HepG2 (cell line): ENCODE measurements around the gene ASCL2. TPM values are rescaled to one million over a fixed set of nuclear protein-coding genes. Genes with fewer than 3 reads are reported as not detected.
A peak's percentile ranks its signal among the peaks of the same experiment; 100 is the strongest.

Experiments
- ARID2 ChIP-seq: sonication (generic); formaldehyde crosslinking; IDR thresholded peaks from 2 replicates; pipeline ENCODE4 v1.8.1; 2022; ENCODE audit warnings: mild to moderate bottlenecking, missing genetic modification reagents, borderline replicate concordance
- CHD4 ChIP-seq: fragments of 200-600 bp; sonication (generic); IDR thresholded peaks from 2 replicates; pipeline ENCODE4 v1.7.0; 2017; ENCODE audit warnings: mild to moderate bottlenecking, low read length, borderline replicate concordance
- HCFC1 ChIP-seq: fragments of 150-350 bp; IDR thresholded peaks from 2 replicates; pipeline ENCODE4 v1.6.1; 2014; ENCODE audit warnings: low read depth, low read length
- HMG20B ChIP-seq: conservative IDR thresholded peaks from 2 replicates; pipeline ENCODE4 v1.6.1; 2016; ENCODE audit warnings: missing genetic modification reagents, missing compliant biosample characterization
- KDM3A ChIP-seq: IDR thresholded peaks from 2 replicates; pipeline ENCODE4 v1.6.1; 2018; ENCODE audit warnings: low read depth, missing compliant biosample characterization
- KMT2B ChIP-seq: IDR thresholded peaks from 2 replicates; pipeline ENCODE4 v1.6.1; 2016; ENCODE audit warnings: missing genetic modification reagents, missing compliant biosample characterization
- LRRFIP1 ChIP-seq: sonication (generic); formaldehyde crosslinking; conservative IDR thresholded peaks from 2 replicates; pipeline ENCODE4 v1.4.0; 2020; ENCODE audit warnings: missing genetic modification reagents
- MLLT10 ChIP-seq: sonication (generic); formaldehyde crosslinking; IDR thresholded peaks from 2 replicates; pipeline ENCODE4 v1.4.0; 2020; ENCODE audit warnings: missing genetic modification reagents
- MNT ChIP-seq: fragments of 450-650 bp; IDR thresholded peaks from 2 replicates; pipeline ENCODE4 v1.6.1; 2016
- NCOA1 ChIP-seq: sonication (generic); formaldehyde crosslinking; IDR thresholded peaks from 2 replicates; pipeline ENCODE4 v1.9.0; 2021; ENCODE audit warnings: missing genetic modification reagents
- NFIC ChIP-seq: IDR thresholded peaks from 2 replicates; pipeline ENCODE4 v1.6.1; 2012; ENCODE audit warnings: mild to moderate bottlenecking, low read length, inconsistent platforms
- PATZ1 ChIP-seq: sonication (generic); formaldehyde crosslinking; IDR thresholded peaks from 2 replicates; pipeline ENCODE4 v1.4.0; 2020; ENCODE audit warnings: missing genetic modification reagents
- PITX1 ChIP-seq: sonication (generic); formaldehyde crosslinking; IDR thresholded peaks from 2 replicates; pipeline ENCODE4 v1.5.1; 2020; ENCODE audit warnings: mild to moderate bottlenecking, missing genetic modification reagents
- PRMT3 ChIP-seq: sonication (generic); formaldehyde crosslinking; IDR thresholded peaks from 2 replicates; pipeline ENCODE4 v1.8.1; 2022; ENCODE audit warnings: low read depth, mild to moderate bottlenecking, moderate library complexity, missing genetic modification reagents, borderline replicate concordance
- RBM39 ChIP-seq: fragments of 200-400 bp; formaldehyde crosslinking; IDR thresholded peaks from one replicate; pipeline ENCODE4 v1.6.1; 2018; ENCODE audit warnings: antibody characterized with exemption, mild to moderate bottlenecking, low read depth, low read length; ENCODE audit not compliant: poor library complexity, severe bottlenecking
- RFXANK ChIP-seq: IDR thresholded peaks from 2 replicates; pipeline ENCODE4 v1.6.1; 2016
- RORA ChIP-seq: sonication (generic); formaldehyde crosslinking; IDR thresholded peaks from 2 replicates; pipeline ENCODE4 v1.5.0; 2020; ENCODE audit warnings: mild to moderate bottlenecking, missing genetic modification reagents, moderate library complexity
- SAP130 ChIP-seq: IDR thresholded peaks from 2 replicates; pipeline ENCODE4 v1.6.1; 2016; ENCODE audit warnings: low read depth
- SNAPC2 ChIP-seq: sonication (generic); formaldehyde crosslinking; IDR thresholded peaks from 2 replicates; pipeline ENCODE4 v1.8.1; 2022; ENCODE audit warnings: mild to moderate bottlenecking, missing genetic modification reagents
- U2AF2 ChIP-seq: fragments of 200-400 bp; formaldehyde crosslinking; IDR thresholded peaks from 2 replicates; pipeline ENCODE4 v1.6.1; 2017; ENCODE audit warnings: low read depth, mild to moderate bottlenecking, low read length
- ZBTB25 ChIP-seq: IDR thresholded peaks from 2 replicates; pipeline ENCODE4 v1.6.1; 2018; ENCODE audit warnings: missing genetic modification reagents
- ZFP1 ChIP-seq: IDR thresholded peaks from 2 replicates; pipeline ENCODE4 v1.6.1; 2016
- ZNF644 ChIP-seq: IDR thresholded peaks from 2 replicates; pipeline ENCODE4 v1.6.1; 2016; ENCODE audit warnings: low read depth
- ZNF775 ChIP-seq: sonication (generic); formaldehyde crosslinking; IDR thresholded peaks from 2 replicates; pipeline ENCODE4 v1.4.0; 2020; ENCODE audit warnings: missing genetic modification reagents, mild to moderate bottlenecking, moderate library complexity, borderline replicate concordance
- ZNF792 ChIP-seq: IDR thresholded peaks from 2 replicates; pipeline ENCODE4 v1.6.1; 2016
- polyA plus RNA-seq, 8 experiments: library from polyadenylated mRNA; depleted of rRNA in 3 of 8; stranded (reverse) in 7 of 8; unstranded in 1 of 8; fragments of >200 nt; fragmentation: Illumina TruSeq in 4 of 8; extraction: Trizol in 4 of 8; gene quantifications; 2 replicates each; pipeline versions ENCODE4 v1.2.1 to v1.2.3, GENCODE V29; 2011 to 2016; ENCODE audit warnings: low read depth in 4 of 8, missing spikeins in 1 of 8, mixed read lengths in 1 of 8; ENCODE audit not compliant: insufficient read depth in 1 of 8
- total RNA-seq, 5 experiments: library from RNA; depleted of rRNA; stranded (reverse); fragments of >200 nt; fragmentation: Illumina TruSeq; extraction: Trizol; gene quantifications; 2 replicates each; pipeline ENCODE4 v1.2.3, GENCODE V29; 2016; ENCODE audit warnings: low read depth in 1 of 5

Gene ASCL2
- total and polyA plus RNA-seq, 2 of the 13 experiments (the other 11 are each of a cell fraction or from before 2014, with no cell fraction given): 0.07 TPM; not detected in 1

- TF ChIP-seq ARID2 (CRISPR knock-in tag): no peak
- 0 out of 2 replicates have a peak, but pooled peaks have one; percentile 35 for TF ChIP-seq HMG20B (CRISPR knock-in tag)
- no peak for TF ChIP-seq CHD4
- TF ChIP-seq KMT2B: 0 out of 2 replicates have a peak, but pooled peaks have one; percentile 19
- TF ChIP-seq KDM3A (CRISPR knock-in tag): 0 out of 2 replicates have a peak, but pooled peaks have one; percentile 47
- TF ChIP-seq ZNF792: peak; percentile 65; the same call in 1 of the 2 replicates
- no peak for TF ChIP-seq NCOA1 (CRISPR knock-in tag)
- TF ChIP-seq ZNF775 (CRISPR knock-in tag): no peak
- no peak for TF ChIP-seq ZFP1 (CRISPR knock-in tag)
- 0 out of 2 replicates have a peak, but pooled peaks have one; percentile 32 for TF ChIP-seq PITX1 (CRISPR knock-in tag)
- no peak for TF ChIP-seq RORA (CRISPR knock-in tag)
- TF ChIP-seq PATZ1 (CRISPR knock-in tag): peak; percentile 95
- no peak for TF ChIP-seq LRRFIP1 (CRISPR knock-in tag)
- no peak for TF ChIP-seq MLLT10
- no peak for TF ChIP-seq MNT
- peak; percentile 47; the same call in 1 of the 2 replicates for TF ChIP-seq SAP130 (CRISPR knock-in tag)
- no peak for TF ChIP-seq NFIC
- TF ChIP-seq PRMT3 (CRISPR knock-in tag): no peak
- no peak for TF ChIP-seq ZNF644 (CRISPR knock-in tag)
- no peak for TF ChIP-seq RFXANK (CRISPR knock-in tag)
- TF ChIP-seq SNAPC2 (CRISPR knock-in tag): no peak
- TF ChIP-seq U2AF2: no peak
- TF ChIP-seq ZBTB25 (CRISPR knock-in tag): peak; percentile 94
- TF ChIP-seq HCFC1: no peak
- no peak for TF ChIP-seq RBM39
These were observed 1.4 kb downstream of the ASCL2 start (continued) for GRCh38 chr11:2268729-2269600.
